Activated CD8-positive, alpha-beta T cell treated with anti-CD3 and anti-CD28 coated beads, Interleukin-2, amount 10 ng/mL, durations not matched to agents 7 days and 5 days (primary cell): ENCODE data around the gene POC5. TPM values are rescaled to one million over a fixed set of nuclear protein-coding genes. Genes with fewer than 3 reads are reported as not detected.
"Not testable (repeated sequence)": the region's sequence is repeated elsewhere in the genome, so short reads cannot be mapped to it uniquely, and the experiment has no call there.

ENCODE experiments used
- ATAC-seq: fragments of 150-1000 bp; cut with Tn5 transposase; one replicate; pipeline ENCODE4 v1.10.0; 2021; ENCODE audit warnings: moderate library complexity
- CTCF ChIA-PET: fragments of 350-600 bp; sonication (Branson Sonifier 250); formaldehyde crosslinking; loops from one replicate; lab custom pipeline; 2021; ENCODE audit warnings: antibody characterized with exemption; lab: Charles Lee
- POLR2A ChIA-PET: fragments of 350-600 bp; sonication (Branson Sonifier 250); formaldehyde crosslinking; loops from one replicate; lab custom pipeline; 2021; ENCODE audit warnings: antibody characterized with exemption; lab: Charles Lee
- DNase-seq: peaks from one replicate; pipeline ENCODE4 v3.0.0-alpha.2; 2020
- H3K27ac Mint-ChIP-seq: one replicate; pipeline ENCODE4 v1.8.0; 2021; ENCODE audit warnings: mild to moderate bottlenecking, mixed read lengths
- H3K27me3 Mint-ChIP-seq: one replicate; pipeline ENCODE4 v1.8.0; 2021; ENCODE audit warnings: low read depth, mixed read lengths
- H3K36me3 Mint-ChIP-seq: one replicate; pipeline ENCODE4 v1.8.0; 2021; ENCODE audit warnings: low read depth, mixed read lengths
- H3K4me1 Mint-ChIP-seq: one replicate; pipeline ENCODE4 v1.8.0; 2021; ENCODE audit warnings: low read depth, mixed read lengths
- H3K4me3 Mint-ChIP-seq: one replicate; pipeline ENCODE4 v1.8.0; 2021; ENCODE audit warnings: mild to moderate bottlenecking, mixed read lengths
- H3K9me3 Mint-ChIP-seq: one replicate; pipeline ENCODE4 v1.8.0; 2022; ENCODE audit warnings: mixed read lengths; ENCODE audit not compliant: insufficient read depth
- total RNA-seq, 2 experiments: library from RNA; stranded (reverse); gene quantifications; one replicate each; pipeline ENCODE4 v1.2.3, GENCODE V29; 2021

Gene POC5
- total RNA-seq, 2 experiments from 2014 or later = 21.3 to 23.9 TPM

DNA sequence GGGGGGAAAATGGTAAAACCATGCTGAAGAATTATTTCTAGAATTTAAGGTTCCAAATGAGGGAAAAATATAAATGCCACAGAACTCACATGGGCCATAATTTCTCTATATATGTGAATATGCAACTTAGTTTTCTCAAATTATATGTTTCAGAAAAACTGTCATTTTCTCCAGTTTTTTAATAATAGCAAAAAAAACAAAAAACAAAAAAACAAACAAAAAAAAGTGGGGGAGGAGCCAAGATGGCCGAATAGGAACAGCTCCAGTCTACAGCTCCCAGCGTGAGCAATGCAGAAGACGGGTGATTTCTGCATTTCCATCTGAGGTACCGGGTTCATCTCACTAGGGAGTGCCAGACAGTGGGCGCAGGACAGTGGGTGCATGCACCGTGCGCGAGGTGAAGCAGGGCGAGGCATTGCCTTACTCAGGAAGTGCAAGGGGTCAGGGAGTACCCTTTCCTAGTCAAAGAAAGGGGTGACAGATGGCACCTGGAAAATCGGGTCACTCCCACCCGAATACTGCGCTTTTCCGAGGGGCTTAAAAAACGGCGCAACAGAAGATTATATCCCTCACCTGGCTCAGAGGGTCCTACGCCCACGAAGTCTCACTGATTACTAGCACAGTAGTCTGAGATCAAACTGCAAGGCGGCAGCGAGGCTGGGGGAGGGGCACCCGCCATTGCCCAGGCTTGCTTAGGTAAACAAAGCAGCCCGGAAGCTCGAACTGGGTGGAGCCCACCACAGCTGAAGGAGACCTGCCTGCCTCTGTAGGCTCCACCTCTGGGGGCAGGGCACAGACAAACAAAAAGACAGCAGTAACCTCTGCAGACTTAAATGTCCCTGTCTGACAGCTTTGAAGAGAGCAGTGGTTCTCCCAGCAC lies 21.5 kb downstream of the POC5 start:
- H3K4me1 Mint-ChIP-seq, H3K4me3 Mint-ChIP-seq, H3K27ac Mint-ChIP-seq, H3K27me3 Mint-ChIP-seq, H3K9me3 Mint-ChIP-seq, ATAC-seq, DNase-seq, POLR2A ChIA-PET, CTCF ChIA-PET: not testable (repeated sequence)
- peaks cover 39% of the 10 kb centered on the region for H3K36me3 Mint-ChIP-seq

DNA sequence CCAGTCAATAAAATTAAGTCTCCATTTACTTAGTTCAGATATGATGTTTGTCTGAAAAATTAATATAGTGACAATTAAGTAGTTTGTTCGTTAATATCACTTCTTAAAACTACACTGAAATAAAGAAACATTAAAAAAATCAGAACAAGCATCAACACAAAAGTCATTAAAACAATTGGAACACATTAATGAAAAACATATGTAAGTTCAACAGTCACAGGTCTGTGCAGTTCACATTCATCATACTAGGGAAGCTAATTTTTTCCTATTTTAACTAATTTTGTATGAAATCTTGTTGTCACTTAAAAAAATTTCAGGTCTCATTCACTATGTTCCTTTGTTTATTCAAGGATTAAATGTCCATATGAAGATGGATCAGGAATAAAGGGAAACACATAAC lies 22.5 kb downstream of the POC5 start:
- no peak overlapping the region for H3K4me3 Mint-ChIP-seq
- ChIA-PET POLR2A (no interaction called here), CTCF (no interaction called here)
- DNase-seq = no peak
- no peak for ATAC-seq
- no peaks in the 10 kb centered on the region for H3K27me3 Mint-ChIP-seq
- H3K9me3 Mint-ChIP-seq = no peaks in the 10 kb centered on the region
- H3K27ac Mint-ChIP-seq = no peak overlapping the region
- H3K4me1 Mint-ChIP-seq = peaks cover 12% of the 10 kb centered on the region
- peaks cover 39% of the 10 kb centered on the region for H3K36me3 Mint-ChIP-seq

DNA sequence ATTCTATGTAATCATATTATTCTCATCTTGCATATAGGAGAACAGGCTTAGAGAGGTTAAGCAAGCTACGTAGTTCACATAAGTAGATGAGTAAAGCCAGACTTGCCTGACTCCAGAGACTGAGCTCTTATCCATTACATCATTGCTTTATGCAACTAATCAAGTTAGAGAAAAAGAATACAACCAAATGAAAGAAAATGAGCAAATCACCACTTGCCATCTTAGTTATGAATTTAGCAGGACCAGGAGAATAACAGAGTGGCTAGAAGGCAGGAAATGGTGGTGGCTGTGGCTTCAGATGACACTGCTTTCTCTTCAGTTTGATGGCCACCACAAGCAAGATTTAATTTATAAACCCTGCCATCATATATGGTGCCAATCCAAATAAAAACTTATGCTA lies 26.6 kb downstream of the POC5 start:
- Mint-ChIP-seq H3K4me1 (peaks cover 10% of the 10 kb centered on the region), H3K27me3 (no peaks in the 10 kb centered on the region), H3K27ac (peak overlapping the region; percentile 27), H3K36me3 (peaks cover 46% of the 10 kb centered on the region), H3K4me3 (no peak overlapping the region), H3K9me3 (no peaks in the 10 kb centered on the region)
- ATAC-seq (peak; percentile 58), DNase-seq (peak; percentile 54)
- CTCF ChIA-PET = interaction anchor here (1.1 to 2.6 kb wide), 2 partner anchors 10 to 22 kb away, joined by 3 to 9 read pairs; no protein-coding TSS in a partner anchor
- POLR2A ChIA-PET = interaction anchor here (0.6 kb wide), 1 partner anchor 22 kb away, joined by 4 read pairs; no protein-coding TSS in a partner anchor

DNA sequence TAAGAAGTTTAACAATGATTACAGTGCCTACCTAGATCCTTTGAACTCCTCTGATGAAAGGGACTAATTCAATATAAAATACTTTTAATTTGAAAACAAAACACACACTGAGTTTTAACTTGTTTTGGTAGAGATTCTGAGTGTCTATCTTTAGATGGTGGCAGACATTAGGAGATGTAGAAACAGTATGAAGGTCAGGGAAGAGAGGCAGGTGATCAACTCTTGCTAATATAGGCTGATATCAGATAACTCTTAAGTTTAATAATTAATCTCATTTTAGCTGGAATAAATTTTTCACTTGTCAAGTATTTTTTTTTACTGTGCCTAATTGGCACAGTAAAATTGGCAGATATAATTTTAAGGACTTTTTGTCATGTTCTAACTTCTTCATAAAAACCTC lies 30.8 kb downstream of the POC5 start:
- ChIA-PET POLR2A (no interaction called here), CTCF (no interaction called here)
- ATAC-seq = no peak
- Mint-ChIP-seq H3K4me3 (no peak overlapping the region), H3K9me3 (no peaks in the 10 kb centered on the region), H3K36me3 (peaks cover 44% of the 10 kb centered on the region), H3K27me3 (no peaks in the 10 kb centered on the region), H3K4me1 (peaks cover 5% of the 10 kb centered on the region), H3K27ac (no peak overlapping the region)
- no peak for DNase-seq

DNA sequence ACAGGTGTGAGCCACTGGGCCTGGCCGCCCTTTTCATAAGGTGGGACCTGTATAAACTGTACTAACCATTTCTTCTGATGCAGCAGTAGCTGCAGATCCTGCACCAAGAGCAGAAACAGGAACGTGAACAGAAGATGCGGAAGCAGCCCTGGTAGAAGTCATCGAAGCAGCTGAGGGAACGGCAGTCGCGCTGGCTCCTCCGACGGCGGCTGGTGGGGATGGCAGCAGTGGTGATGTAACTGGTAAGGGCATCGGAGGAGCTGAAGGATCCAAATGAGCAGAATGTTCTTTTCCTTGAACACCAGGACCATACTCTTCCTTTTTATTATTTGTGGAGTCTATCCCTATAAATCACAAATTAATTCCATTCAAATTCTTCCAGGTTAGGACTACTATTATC lies 32.1 kb downstream of the POC5 start:
- Mint-ChIP-seq H3K27ac (no peak overlapping the region), H3K27me3 (no peaks in the 10 kb centered on the region), H3K4me3 (no peak overlapping the region), H3K4me1 (no peaks in the 10 kb centered on the region), H3K9me3 (no peaks in the 10 kb centered on the region), H3K36me3 (peaks cover 41% of the 10 kb centered on the region)
- POLR2A ChIA-PET = no interaction called here
- DNase-seq = no peak
- no peak for ATAC-seq
- CTCF ChIA-PET = no interaction called here

DNA sequence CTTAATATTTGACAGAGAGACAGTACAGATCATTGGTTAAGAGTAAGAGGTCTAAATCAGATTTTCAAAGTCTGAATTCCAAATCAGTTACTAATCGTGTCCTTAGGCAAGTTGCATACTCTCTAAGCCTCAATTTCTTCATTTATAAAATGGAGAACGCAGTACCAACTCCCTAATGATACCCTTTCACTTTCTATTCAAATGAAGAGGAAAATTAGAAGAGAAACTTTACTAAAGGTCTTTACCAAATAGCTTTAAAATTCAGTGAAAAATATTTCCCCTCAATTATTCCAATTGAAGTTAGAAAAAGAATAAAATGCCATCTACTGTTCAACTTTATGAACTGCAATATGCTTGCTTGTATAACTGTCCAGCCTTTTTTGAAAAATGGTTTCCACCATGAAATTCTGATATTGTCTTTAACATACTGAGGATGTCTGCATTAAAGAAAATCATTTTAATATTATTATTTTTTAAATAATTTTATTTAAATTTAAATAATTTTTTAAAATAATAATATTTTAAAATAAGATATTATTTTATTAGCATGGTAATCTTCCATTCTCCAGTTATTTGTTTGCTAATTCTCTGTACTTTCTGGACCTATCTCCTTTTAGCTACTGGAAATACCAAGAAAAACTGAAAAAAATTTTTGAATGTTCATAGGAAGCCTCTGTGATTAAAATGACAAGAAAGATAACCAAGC lies 36.0 kb downstream of the POC5 start:
- CTCF ChIA-PET = interaction anchor here (0.7 to 4.8 kb wide), 17 partner anchors 8 to 756 kb away, joined by 3 to 29 read pairs (median 4); partner anchors contain the start of genes ANKRD31, HMGCR and POLK
- DNase-seq (no peak), ATAC-seq (no peak)
- no peak overlapping the region for H3K27ac Mint-ChIP-seq
- POLR2A ChIA-PET = interaction anchor here (1.0 kb wide), 1 partner anchor 692 kb away, joined by 3 read pairs; no protein-coding TSS in a partner anchor
- H3K4me3 Mint-ChIP-seq = no peak overlapping the region
- H3K9me3 Mint-ChIP-seq = no peaks in the 10 kb centered on the region
- no peaks in the 10 kb centered on the region for H3K27me3 Mint-ChIP-seq
- peaks cover 34% of the 10 kb centered on the region for H3K36me3 Mint-ChIP-seq
- H3K4me1 Mint-ChIP-seq = peaks cover 9% of the 10 kb centered on the region

DNA sequence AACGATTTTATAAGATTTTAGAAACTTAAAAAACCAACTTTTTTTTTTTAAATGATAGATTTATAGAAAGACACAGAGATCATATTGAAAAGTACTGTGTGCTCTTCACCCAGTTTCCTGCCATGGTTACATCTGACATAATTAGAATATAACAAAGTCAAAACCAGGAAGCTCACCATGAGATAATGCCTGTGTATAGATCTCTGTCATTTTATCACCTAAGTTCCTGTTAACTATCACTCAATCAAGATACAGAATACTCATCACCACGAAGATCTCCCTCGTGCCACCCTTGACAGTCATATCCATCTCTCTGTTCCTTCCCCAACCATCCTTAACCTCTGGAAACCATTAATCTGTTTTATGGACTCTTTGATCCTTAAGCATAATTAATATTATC lies 39.1 kb downstream of the POC5 start:
- H3K27ac Mint-ChIP-seq = peak overlapping the region; percentile 43
- H3K36me3 Mint-ChIP-seq = peaks cover 31% of the 10 kb centered on the region
- POLR2A ChIA-PET = no interaction called here
- no peak for DNase-seq
- H3K4me1 Mint-ChIP-seq = peaks cover 9% of the 10 kb centered on the region
- peak overlapping the region; percentile 7 for H3K4me3 Mint-ChIP-seq
- H3K9me3 Mint-ChIP-seq = no peaks in the 10 kb centered on the region
- CTCF ChIA-PET = interaction anchor here (0.6 to 1.6 kb wide), 4 partner anchors 9 to 441 kb away, joined by 3 read pairs; partner anchors contain the start of gene POC5
- no peaks in the 10 kb centered on the region for H3K27me3 Mint-ChIP-seq
- ATAC-seq = peak; percentile 64

DNA sequence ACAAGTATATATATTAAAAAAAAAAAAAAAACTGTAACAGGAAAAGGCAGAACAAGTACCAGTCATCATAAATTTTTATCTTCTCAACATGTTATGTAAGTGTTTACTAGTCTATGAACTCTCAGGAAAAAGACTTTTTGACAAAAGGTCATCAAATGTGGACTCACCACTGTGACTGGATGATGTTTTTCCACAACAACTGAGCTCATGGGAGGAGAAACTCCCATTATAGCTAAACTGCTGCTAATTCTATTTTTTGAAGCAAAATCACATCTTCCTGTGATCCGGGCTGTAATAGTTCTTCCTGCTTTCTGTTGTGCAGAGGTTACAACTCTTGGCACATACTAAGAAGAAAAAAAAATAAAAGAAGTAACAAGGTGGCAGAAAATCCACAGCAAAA lies 39.6 kb downstream of the POC5 start:
- no peaks in the 10 kb centered on the region for H3K27me3 Mint-ChIP-seq
- H3K4me1 Mint-ChIP-seq = peaks cover 9% of the 10 kb centered on the region
- DNase-seq = no peak
- H3K9me3 Mint-ChIP-seq = no peaks in the 10 kb centered on the region
- CTCF ChIA-PET = interaction anchor here (1.0 to 1.6 kb wide), 3 partner anchors 12 to 440 kb away, joined by 3 read pairs; partner anchors contain the start of gene POC5
- H3K4me3 Mint-ChIP-seq = peak overlapping the region; percentile 7
- peak overlapping the region; percentile 31 for H3K27ac Mint-ChIP-seq
- no peak for ATAC-seq
- peaks cover 31% of the 10 kb centered on the region for H3K36me3 Mint-ChIP-seq
- POLR2A ChIA-PET = no interaction called here

DNA sequence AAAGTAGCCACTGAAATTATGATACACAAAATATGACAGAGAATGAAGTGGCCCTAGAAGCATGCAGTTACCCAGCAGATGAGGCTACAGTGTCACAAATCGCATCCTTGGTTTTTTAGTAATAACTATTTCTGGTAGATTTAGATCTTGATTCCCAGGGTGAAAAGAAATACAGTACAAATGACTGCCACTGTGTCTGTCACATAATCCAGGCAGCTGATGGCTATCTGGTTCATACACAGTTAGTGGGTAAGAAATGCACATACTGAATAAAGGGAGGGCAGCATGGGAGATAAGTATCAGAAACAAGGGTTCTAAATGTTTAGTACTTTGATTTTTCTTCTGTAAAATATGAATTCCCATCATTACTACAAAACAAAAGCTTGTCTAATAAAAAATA lies 41.5 kb downstream of the POC5 start:
- DNase-seq (no peak), ATAC-seq (no peak)
- Mint-ChIP-seq H3K4me3 (no peak overlapping the region), H3K27me3 (no peaks in the 10 kb centered on the region), H3K36me3 (peaks cover 42% of the 10 kb centered on the region), H3K9me3 (no peaks in the 10 kb centered on the region), H3K4me1 (peaks cover 12% of the 10 kb centered on the region), H3K27ac (no peak overlapping the region)
- ChIA-PET POLR2A (no interaction called here), CTCF (interaction anchor here (1.2 to 1.6 kb wide), 2 partner anchors 11 to 439 kb away, joined by 3 read pairs; no protein-coding TSS in a partner anchor)

DNA sequence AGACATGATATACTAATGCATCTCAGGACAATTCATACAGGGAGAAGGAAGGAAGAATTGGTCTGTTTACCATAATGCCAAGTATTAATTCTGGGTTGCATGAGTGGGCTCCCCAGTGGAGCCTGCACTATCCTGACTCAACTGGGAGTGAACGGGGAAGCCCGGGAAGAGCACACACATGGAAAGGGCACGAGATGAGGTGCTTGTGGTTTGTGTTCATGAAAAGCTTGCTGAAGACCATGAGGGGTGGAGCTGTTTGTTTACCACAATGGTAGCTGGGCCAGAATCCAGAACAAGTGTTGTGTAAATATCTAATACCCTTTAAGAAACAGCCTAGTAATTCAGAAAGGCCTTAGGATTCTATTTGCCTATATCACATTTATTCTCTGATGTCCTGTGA lies 44.6 kb downstream of the POC5 start:
- ATAC-seq (no peak), DNase-seq (no peak)
- ChIA-PET CTCF (interaction anchor here (0.6 kb wide), 1 partner anchor 1112 kb away, joined by 3 read pairs; no protein-coding TSS in a partner anchor), POLR2A (interaction anchor here (0.6 kb wide), 1 partner anchor 46 kb away, joined by 3 read pairs; no protein-coding TSS in a partner anchor)
- Mint-ChIP-seq H3K4me3 (no peak overlapping the region), H3K27ac (no peak overlapping the region), H3K36me3 (peaks cover 41% of the 10 kb centered on the region), H3K9me3 (no peaks in the 10 kb centered on the region), H3K27me3 (no peaks in the 10 kb centered on the region), H3K4me1 (peaks cover 23% of the 10 kb centered on the region)

DNA sequence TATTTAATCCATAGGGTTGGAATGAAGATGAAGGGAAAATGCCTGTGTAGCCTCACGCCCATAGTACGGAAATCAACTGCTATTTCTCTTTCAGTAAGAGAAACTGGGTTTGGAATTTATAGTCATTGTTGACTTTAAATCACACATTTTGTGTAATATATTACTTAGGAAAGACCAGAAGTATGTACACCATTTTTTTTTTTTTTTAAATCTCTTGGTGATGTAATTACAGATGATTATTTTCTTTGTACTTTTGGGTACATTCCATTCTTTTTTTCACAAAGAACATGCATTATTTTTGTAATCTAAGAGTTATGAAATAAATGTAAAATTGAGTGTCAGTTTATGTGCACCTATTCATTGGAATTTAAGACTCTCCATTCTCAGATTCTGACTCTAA lies 45.7 kb downstream of the POC5 start:
- Mint-ChIP-seq H3K9me3 (no peaks in the 10 kb centered on the region), H3K36me3 (peaks cover 36% of the 10 kb centered on the region), H3K4me3 (no peak overlapping the region), H3K4me1 (peaks cover 21% of the 10 kb centered on the region), H3K27me3 (no peaks in the 10 kb centered on the region), H3K27ac (no peak overlapping the region)
- ChIA-PET CTCF (no interaction called here), POLR2A (no interaction called here)
- no peak for DNase-seq
- ATAC-seq = no peak
